ENCODE measurements around the gene GUCY2C. TPM values are rescaled to one million over a fixed set of nuclear protein-coding genes. Genes with fewer than 3 reads are reported as not detected.

GUCY2C gene
- total RNA-seq, 2 experiments from 2014 or later = 0.16 to 0.32 TPM

GRCh38 chr12:14643251-14643650 is 53.1 kb downstream of the GUCY2C start:
- POLR2A ChIA-PET = interaction anchor here (0.6 kb wide), 2 partner anchors 40 to 1388 kb away, joined by 3 read pairs; no protein-coding TSS in a partner anchor
- DNase-seq (ENCODE audit: low spot score) = peak; percentile 47
- Histone ChIP-seq H2AFZ (ENCODE audit: low read length) (peak overlapping the region; percentile 99), H3K4me2 (ENCODE audit: low read length) (peak overlapping the region; percentile 66), H3K4me3 (ENCODE audit: low read depth, low read length, poor library complexity, severe bottlenecking) (peak overlapping the region; percentile 38), H3K9me3 (ENCODE audit: low read length) (no peaks in the 10 kb centered on the region), H3K79me2 (ENCODE audit: insufficient read depth, low read depth, low read length) (no peaks in the 10 kb centered on the region), H3K9me2 (ENCODE audit: insufficient read depth, low read length) (no peaks in the 10 kb centered on the region), H3K27ac (ENCODE audit: low read depth, low read length, poor library complexity, severe bottlenecking) (no peak overlapping the region), H3K36me3 (ENCODE audit: insufficient read depth, low read length) (no peaks in the 10 kb centered on the region), H4K20me1 (ENCODE audit: insufficient read depth, low read length) (no peaks in the 10 kb centered on the region), H3K4me1 (ENCODE audit: insufficient read depth, low read length, poor library complexity, severe bottlenecking) (peaks cover 31% of the 10 kb centered on the region)
- no TSS peak for BruUV-seq (replicated peaks)
- CTCF ChIA-PET (ENCODE audit: unreplicated experiment) = interaction anchor here (1.2 kb wide), 1 partner anchor 17 kb away, joined by 4 read pairs; no protein-coding TSS in a partner anchor
- intact Hi-C loops (cut with micrococcal nuclease; ENCODE audit: unreplicated experiment) = no loop called here
- TF ChIP-seq CTCF (conservative IDR thresholded peaks at IDR 0.05; ENCODE audit: low read length) = no peak
- TF ChIP-seq EZH2phosphoT487 (IDR thresholded peaks at IDR 0.05; ENCODE audit: borderline replicate concordance, low read depth, low read length) = no peak

- POLR2A ChIA-PET = interaction anchor here (0.7 kb wide), 1 partner anchor 193 kb away, joined by 3 read pairs; no protein-coding TSS in a partner anchor
- H3K9me3 ChIP-seq (ENCODE audit: low read length) = peaks cover 14% of the 10 kb centered on the region; the same call in 1 of the 2 replicates
- intact Hi-C loops (cut with micrococcal nuclease; ENCODE audit: unreplicated experiment) = no loop called here
- no TSS peak for BruUV-seq (replicated peaks)
- no peak overlapping the region for H3K27ac ChIP-seq (ENCODE audit: low read depth, low read length, poor library complexity, severe bottlenecking)
- no peak overlapping the region for H2AFZ ChIP-seq (ENCODE audit: low read length)
- CTCF ChIA-PET (ENCODE audit: unreplicated experiment) = no interaction called here
- H3K4me3 ChIP-seq (ENCODE audit: low read depth, low read length, poor library complexity, severe bottlenecking) = no peak overlapping the region
- H3K4me1 ChIP-seq (ENCODE audit: insufficient read depth, low read length, poor library complexity, severe bottlenecking) = peaks cover 7% of the 10 kb centered on the region
- H3K4me2 ChIP-seq (ENCODE audit: low read length) = no peak overlapping the region
- no peaks in the 10 kb centered on the region for H3K36me3 ChIP-seq (ENCODE audit: insufficient read depth, low read length)
- no peak for TF ChIP-seq CTCF (conservative IDR thresholded peaks at IDR 0.05; ENCODE audit: low read length)
- no peak for TF ChIP-seq EZH2phosphoT487 (IDR thresholded peaks at IDR 0.05; ENCODE audit: borderline replicate concordance, low read depth, low read length)
- no peaks in the 10 kb centered on the region for H3K9me2 ChIP-seq (ENCODE audit: insufficient read depth, low read length)
- no peaks in the 10 kb centered on the region for H3K79me2 ChIP-seq (ENCODE audit: insufficient read depth, low read depth, low read length)
- DNase-seq (ENCODE audit: low spot score) = no peak
- H4K20me1 ChIP-seq (ENCODE audit: insufficient read depth, low read length) = no peaks in the 10 kb centered on the region
Measured at GRCh38 chr12:14638066-14638465, 58.3 kb downstream of the GUCY2C start.

GRCh38 chr12:14635776-14636175 is 60.6 kb downstream of the GUCY2C start:
- POLR2A ChIA-PET = interaction anchor here (1.5 kb wide), 1 partner anchor 9 kb away, joined by 5 read pairs; no protein-coding TSS in a partner anchor
- Histone ChIP-seq H3K4me1 (ENCODE audit: insufficient read depth, low read length, poor library complexity, severe bottlenecking) (no peaks in the 10 kb centered on the region), H4K20me1 (ENCODE audit: insufficient read depth, low read length) (no peaks in the 10 kb centered on the region), H3K4me3 (ENCODE audit: low read depth, low read length, poor library complexity, severe bottlenecking) (no peak overlapping the region), H3K9me3 (ENCODE audit: low read length) (peaks cover 14% of the 10 kb centered on the region; the same call in 1 of the 2 replicates), H3K9me2 (ENCODE audit: insufficient read depth, low read length) (no peaks in the 10 kb centered on the region), H3K36me3 (ENCODE audit: insufficient read depth, low read length) (no peaks in the 10 kb centered on the region), H2AFZ (ENCODE audit: low read length) (no peak overlapping the region), H3K4me2 (ENCODE audit: low read length) (no peak overlapping the region), H3K27ac (ENCODE audit: low read depth, low read length, poor library complexity, severe bottlenecking) (no peak overlapping the region), H3K79me2 (ENCODE audit: insufficient read depth, low read depth, low read length) (no peaks in the 10 kb centered on the region)
- no peak for DNase-seq (ENCODE audit: low spot score)
- no peak for TF ChIP-seq CTCF (conservative IDR thresholded peaks at IDR 0.05; ENCODE audit: low read length)
- BruUV-seq (replicated peaks) = no TSS peak
- CTCF ChIA-PET (ENCODE audit: unreplicated experiment) = no interaction called here
- intact Hi-C loops (cut with micrococcal nuclease; ENCODE audit: unreplicated experiment) = no loop called here
